Lung (tissue), 12 donors: Measurements from ENCODE around the gene NR6A1. TPM values are rescaled to one million over a fixed set of nuclear protein-coding genes. Genes with fewer than 3 reads are reported as not detected.

Experiments used
- ATAC-seq: fragments of 200-7000 bp; cut with Tn5 transposase; one replicate; pipeline ENCODE4 v1.9.1; 2020; ENCODE audit warnings: moderate number of reproducible peaks; ENCODE audit not compliant: insufficient read depth, low FRiP score
- DNase-seq, 3 donors: peaks; one replicate each; pipeline ENCODE4 v3.0.0-alpha.2; 2013 to 2017
- H3K27ac ChIP-seq, 2 donors: one replicate each; pipeline ENCODE4 v1.5.1; 2013; ENCODE audit warnings: mild to moderate bottlenecking in 2 of 2, moderate library complexity in 2 of 2, control low read depth in 1 of 2, inconsistent platforms in 1 of 2, low read depth in 1 of 2, low read length in 1 of 2
- H3K27me3 ChIP-seq, 3 donors: one replicate each; pipeline ENCODE4 v1.5.1; 2013; ENCODE audit warnings: low read length in 2 of 3; ENCODE audit not compliant: control insufficient read depth in 3 of 3, insufficient read depth in 3 of 3
- H3K36me3 ChIP-seq, 4 donors: one replicate each; pipeline ENCODE4 v1.5.1; 2013; ENCODE audit warnings: low read length in 4 of 4, mild to moderate bottlenecking in 1 of 4, moderate library complexity in 1 of 4; ENCODE audit not compliant: control insufficient read depth in 4 of 4, insufficient read depth in 4 of 4
- H3K4me1 ChIP-seq, 5 donors: one replicate each; pipeline ENCODE4 v1.5.1; 2013; ENCODE audit warnings: low read length in 5 of 5, mild to moderate bottlenecking in 2 of 5, moderate library complexity in 1 of 5; ENCODE audit not compliant: control insufficient read depth in 5 of 5, insufficient read depth in 5 of 5
- H3K4me3 ChIP-seq: one replicate; pipeline ENCODE4 v1.5.1; 2013; ENCODE audit warnings: mild to moderate bottlenecking, control low read depth, moderate library complexity
- H3K9ac ChIP-seq, 2 donors: one replicate each; pipeline ENCODE4 v1.5.1; 2013; ENCODE audit warnings: low read length in 2 of 2, control low read depth in 1 of 2; ENCODE audit not compliant: insufficient read depth in 1 of 2
- H3K9me3 ChIP-seq, 4 donors: one replicate each; pipeline ENCODE4 v1.5.1; 2013; ENCODE audit warnings: low read length in 3 of 4, mild to moderate bottlenecking in 1 of 4, moderate library complexity in 1 of 4; ENCODE audit not compliant: control insufficient read depth in 4 of 4, insufficient read depth in 3 of 4
- WGBS, 2 donors: extraction: QIAGEN DNeasy Blood & Tissue Kit; methylation state at CpG; one replicate each; pipeline ENCODE4 v1.1.7; 2013; 5-methylcytosine and 5-hydroxymethylcytosine counted together
- polyA plus RNA-seq, 2 donors: library from polyadenylated mRNA; stranded (reverse); fragments of 200-250 nt; gene quantifications; one replicate each; pipeline ENCODE4 v1.2.1, GENCODE V29; 2013
- total RNA-seq, 2 donors: library from RNA; depleted of rRNA in 1 of 2; stranded (reverse); fragments of >200 nt in 1 of 2; gene quantifications; one replicate each; pipeline ENCODE4 v1.2.1, GENCODE V29; 2014 to 2021
- TF ChIP-seq, protein P1 (sequence below): IDR thresholded peaks from 2 replicates; pipeline ENCODE4 v1.5.1; 2012; ENCODE audit warnings: mild to moderate bottlenecking; ENCODE audit errors: control extremely low read depth, extremely low read depth
- donor health status: control.
- donor health status: control.
- donor health status: Bipolar disorder and iron deficiency.
- donor health status: healthy.
- donor health status: DM: yes; HTN: yes; CAD: no.

NR6A1 gene
- total and polyA plus RNA-seq, 4 donors = 0.94 to 4.0 (median 2.4) TPM

DNA sequence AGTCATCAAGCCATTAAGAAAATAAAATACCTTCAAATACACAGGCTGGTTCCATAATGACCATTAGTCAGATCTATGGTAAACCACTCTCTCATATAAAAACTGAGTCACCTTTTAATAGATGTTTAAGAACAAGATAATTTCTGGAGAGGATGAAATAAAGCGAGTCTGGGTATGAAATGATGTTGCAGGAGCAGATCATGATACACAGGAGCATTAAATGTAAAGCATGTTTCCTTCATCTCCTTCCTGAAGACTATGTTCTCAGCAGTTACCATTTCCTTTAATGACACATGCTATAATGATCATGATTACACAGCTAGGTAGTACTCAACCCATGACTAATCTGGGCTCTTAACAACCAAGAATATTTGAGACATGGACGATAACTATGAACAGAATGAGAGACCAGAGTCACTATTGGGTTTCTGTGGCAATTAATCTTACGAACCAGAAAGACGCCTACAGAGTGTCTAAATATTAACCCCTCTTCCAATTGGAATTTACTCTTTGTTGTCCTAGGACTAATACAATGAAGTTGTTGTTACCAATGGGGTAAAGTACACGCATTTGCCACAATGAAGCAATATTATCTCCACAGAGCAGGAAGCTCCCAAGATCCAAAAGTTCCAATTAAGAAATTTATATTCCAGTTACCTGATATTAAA is 105.6 kb downstream of the NR6A1 start:
- no peaks in the 10 kb centered on the region for H3K27me3 ChIP-seq
- peaks cover 0 to 40% (median 3%) of the 10 kb centered on the region in 5 donors for H3K4me1 ChIP-seq
- ATAC-seq = no peak
- no peak overlapping the region for H3K27ac ChIP-seq
- H3K36me3 ChIP-seq = no peaks in the 10 kb centered on the region
- 76 to 92% methylated on average over 5 of the region's 5 CpGs for WGBS, 2 donors
- TF ChIP-seq, protein P1, sequence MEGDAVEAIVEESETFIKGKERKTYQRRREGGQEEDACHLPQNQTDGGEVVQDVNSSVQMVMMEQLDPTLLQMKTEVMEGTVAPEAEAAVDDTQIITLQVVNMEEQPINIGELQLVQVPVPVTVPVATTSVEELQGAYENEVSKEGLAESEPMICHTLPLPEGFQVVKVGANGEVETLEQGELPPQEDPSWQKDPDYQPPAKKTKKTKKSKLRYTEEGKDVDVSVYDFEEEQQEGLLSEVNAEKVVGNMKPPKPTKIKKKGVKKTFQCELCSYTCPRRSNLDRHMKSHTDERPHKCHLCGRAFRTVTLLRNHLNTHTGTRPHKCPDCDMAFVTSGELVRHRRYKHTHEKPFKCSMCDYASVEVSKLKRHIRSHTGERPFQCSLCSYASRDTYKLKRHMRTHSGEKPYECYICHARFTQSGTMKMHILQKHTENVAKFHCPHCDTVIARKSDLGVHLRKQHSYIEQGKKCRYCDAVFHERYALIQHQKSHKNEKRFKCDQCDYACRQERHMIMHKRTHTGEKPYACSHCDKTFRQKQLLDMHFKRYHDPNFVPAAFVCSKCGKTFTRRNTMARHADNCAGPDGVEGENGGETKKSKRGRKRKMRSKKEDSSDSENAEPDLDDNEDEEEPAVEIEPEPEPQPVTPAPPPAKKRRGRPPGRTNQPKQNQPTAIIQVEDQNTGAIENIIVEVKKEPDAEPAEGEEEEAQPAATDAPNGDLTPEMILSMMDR = no peak
- no peak overlapping the region for H3K4me3 ChIP-seq
- no peak for DNase-seq
- no peaks in the 10 kb centered on the region for H3K9me3 ChIP-seq
- H3K9ac ChIP-seq = no peak overlapping the region

DNA sequence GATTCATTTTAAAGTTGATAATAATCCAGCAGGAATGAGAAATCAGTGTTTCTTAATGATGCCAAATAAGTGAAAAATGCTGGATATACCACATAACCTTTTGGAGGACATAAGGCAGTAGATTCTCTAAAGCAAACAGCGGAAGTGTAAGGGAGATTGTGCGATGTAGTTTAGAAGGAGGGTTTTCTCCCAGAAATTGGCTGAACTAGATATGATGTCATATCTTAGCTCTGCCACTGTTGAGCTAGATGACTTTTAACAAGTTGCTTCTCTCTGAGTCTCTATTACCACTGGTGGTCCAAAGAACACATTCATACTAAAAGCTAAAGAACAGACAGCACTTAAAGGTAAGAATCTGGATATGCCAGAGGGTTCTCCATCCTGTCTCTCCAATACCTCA is 107.0 kb downstream of the NR6A1 start:
- TF ChIP-seq, protein P1 = no peak
- no peak overlapping the region for H3K9ac ChIP-seq
- no peak overlapping the region for H3K4me3 ChIP-seq
- H3K36me3 ChIP-seq = no peaks in the 10 kb centered on the region
- DNase-seq (no peak), ATAC-seq (no peak)
- H3K9me3 ChIP-seq = no peaks in the 10 kb centered on the region
- WGBS, 2 donors = 98% methylated on average over 2 of the region's 2 CpGs
- H3K4me1 ChIP-seq = peaks cover 0 to 41% (median 3%) of the 10 kb centered on the region in 5 donors
- no peak overlapping the region for H3K27ac ChIP-seq
- H3K27me3 ChIP-seq = no peaks in the 10 kb centered on the region

DNA sequence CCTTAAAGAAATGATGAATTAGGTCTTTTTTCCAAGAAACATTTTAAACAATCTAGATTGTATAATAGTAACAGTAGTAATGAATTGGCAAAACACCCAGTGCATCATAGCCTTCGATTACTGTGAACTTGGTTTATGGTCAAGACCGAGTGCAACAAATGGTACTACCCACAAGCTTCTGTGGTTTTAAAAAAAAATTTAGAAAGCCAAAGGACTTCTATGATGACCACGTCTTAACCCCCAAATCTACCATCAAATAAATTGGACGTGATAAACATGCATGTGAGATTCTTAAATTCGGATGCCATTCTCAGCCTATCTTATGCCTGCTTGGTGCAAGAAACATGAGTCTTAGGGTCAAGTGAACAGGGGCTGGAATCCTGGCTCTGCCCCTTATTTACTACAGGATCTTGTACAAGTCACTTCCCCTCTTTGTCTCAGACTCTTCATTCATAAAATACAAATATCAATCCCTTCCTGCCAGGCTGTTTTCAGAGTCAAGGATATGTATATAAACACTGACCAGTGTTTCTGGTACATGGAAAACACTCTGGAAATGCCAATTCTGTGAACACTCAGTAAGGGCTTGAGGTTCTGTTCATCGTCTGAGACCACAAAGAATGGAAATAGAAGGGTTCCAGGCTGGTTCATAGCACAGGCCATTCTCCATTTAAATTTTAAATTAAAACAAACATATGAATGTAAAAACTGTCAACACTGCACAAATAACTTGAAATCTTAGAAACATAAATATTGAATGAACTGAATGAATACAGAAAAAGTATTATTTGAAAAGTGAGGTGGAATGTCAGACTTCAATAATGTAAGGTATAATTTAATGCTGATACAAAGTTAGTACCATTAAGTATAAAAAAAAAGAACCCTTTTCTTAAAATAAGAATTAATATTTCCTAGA is 107.8 kb downstream of the NR6A1 start:
- no peaks in the 10 kb centered on the region for H3K27me3 ChIP-seq
- H3K9ac ChIP-seq = no peak overlapping the region
- no peak overlapping the region for H3K27ac ChIP-seq
- 61 to 62% methylated on average over 6 of the region's 6 CpGs for WGBS, 2 donors
- peak in 1 of 3 donors; percentile 44 for DNase-seq
- TF ChIP-seq, protein P1 = no peak
- no peak overlapping the region for H3K4me3 ChIP-seq
- peaks cover 0 to 36% (median 3%) of the 10 kb centered on the region in 5 donors for H3K4me1 ChIP-seq
- H3K36me3 ChIP-seq = no peaks in the 10 kb centered on the region
- ATAC-seq = no peak
- H3K9me3 ChIP-seq = no peaks in the 10 kb centered on the region
